ENCODE data around the gene ATP10B. TPM values are rescaled to one million over a fixed set of nuclear protein-coding genes. Genes with fewer than 3 reads are reported as not detected.

Gene ATP10B
- total RNA-seq, 4 donors from 2014 or later: 17.9 to 29.6 (median 23.5) TPM

DNA sequence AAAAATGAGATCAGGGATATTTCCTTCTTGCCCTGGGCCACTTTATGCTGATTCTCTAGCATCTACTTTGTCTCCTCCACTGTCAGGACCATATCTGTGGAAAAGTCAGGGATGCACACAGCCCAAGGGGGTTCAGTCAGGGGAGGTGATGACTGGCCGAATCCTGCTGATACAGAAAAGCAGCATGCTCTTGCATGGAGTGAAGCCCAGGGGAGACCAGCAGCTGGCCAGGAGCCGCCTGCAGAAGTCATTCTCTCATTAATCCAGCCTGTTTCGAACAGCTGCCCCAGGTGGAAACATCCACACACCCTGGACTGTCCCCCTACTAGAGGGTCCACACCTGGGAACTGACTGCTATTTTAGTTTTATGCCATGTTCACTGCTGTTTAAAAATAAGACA, 177.1 kb downstream of the ATP10B start:
- no peak for DNase-seq (ENCODE audit: low spot score in 2 of 2)
- intact Hi-C loops (cut with DNase I; ENCODE audit: low total_unique reads): no loop called here
- 67 to 81% methylated on average over 3 of the region's 3 CpGs for WGBS, 2 donors
- H3K4me3 ChIP-seq (ENCODE audit: low read depth, poor library complexity, severe bottlenecking): no peak overlapping the region
- TF ChIP-seq, protein P1, sequence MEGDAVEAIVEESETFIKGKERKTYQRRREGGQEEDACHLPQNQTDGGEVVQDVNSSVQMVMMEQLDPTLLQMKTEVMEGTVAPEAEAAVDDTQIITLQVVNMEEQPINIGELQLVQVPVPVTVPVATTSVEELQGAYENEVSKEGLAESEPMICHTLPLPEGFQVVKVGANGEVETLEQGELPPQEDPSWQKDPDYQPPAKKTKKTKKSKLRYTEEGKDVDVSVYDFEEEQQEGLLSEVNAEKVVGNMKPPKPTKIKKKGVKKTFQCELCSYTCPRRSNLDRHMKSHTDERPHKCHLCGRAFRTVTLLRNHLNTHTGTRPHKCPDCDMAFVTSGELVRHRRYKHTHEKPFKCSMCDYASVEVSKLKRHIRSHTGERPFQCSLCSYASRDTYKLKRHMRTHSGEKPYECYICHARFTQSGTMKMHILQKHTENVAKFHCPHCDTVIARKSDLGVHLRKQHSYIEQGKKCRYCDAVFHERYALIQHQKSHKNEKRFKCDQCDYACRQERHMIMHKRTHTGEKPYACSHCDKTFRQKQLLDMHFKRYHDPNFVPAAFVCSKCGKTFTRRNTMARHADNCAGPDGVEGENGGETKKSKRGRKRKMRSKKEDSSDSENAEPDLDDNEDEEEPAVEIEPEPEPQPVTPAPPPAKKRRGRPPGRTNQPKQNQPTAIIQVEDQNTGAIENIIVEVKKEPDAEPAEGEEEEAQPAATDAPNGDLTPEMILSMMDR (IDR thresholded peaks at IDR 0.05): no peak
- TF ChIP-seq POLR2A (IDR thresholded peaks at IDR 0.05): no peak

DNA sequence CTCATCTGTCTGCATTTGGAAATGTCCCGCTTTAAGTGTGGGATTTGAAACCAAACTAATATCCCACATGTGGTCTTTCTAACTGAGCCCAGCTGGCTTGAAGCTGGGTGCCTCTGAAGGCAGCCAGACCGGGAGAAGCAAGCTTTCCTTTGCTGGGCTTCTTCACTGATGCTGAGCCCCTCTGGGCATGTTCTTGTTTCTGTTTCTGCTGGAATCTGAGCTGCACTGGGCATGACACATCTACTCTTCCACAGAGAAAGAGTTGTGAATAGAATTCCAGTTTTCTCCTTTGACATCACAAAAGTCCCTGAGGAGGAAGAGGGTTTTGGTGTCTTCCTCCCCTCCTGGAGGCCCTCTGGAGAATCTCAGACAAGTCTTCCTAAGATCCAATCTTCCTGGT, 179.5 kb downstream of the ATP10B start:
- WGBS, 2 donors: 15 to 38% methylated on average over 2 of the region's 2 CpGs
- TF ChIP-seq POLR2A (IDR thresholded peaks at IDR 0.05): no peak
- TF ChIP-seq, protein P1 (IDR thresholded peaks at IDR 0.05): no peak
- no peak overlapping the region for H3K4me3 ChIP-seq (ENCODE audit: low read depth, poor library complexity, severe bottlenecking)
- intact Hi-C loops (cut with DNase I; ENCODE audit: low total_unique reads): no loop called here
- DNase-seq (ENCODE audit: low spot score in 2 of 2): no peak

DNA sequence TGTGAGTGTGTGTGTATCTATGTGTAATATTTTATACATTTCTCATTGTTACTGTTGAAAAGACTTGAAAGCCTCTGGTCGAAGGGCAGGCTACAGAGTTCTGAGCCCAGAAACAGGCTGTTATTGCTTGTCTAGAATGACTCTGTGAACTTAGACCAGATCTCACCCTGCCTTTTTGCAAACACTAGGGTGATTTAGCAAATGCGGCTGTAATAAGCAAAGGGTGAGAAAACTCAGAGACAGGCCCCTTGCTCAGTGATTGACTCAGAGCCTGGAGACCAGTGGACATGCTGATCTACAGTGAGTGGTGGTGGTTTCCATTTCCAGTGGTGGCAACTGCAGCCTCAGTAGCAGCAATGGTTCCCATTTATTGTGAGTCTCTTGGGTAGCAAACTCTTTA, 183.7 kb downstream of the ATP10B start:
- WGBS, 2 donors: 89 to 97% methylated on average over 2 of the region's 2 CpGs
- intact Hi-C loops (cut with DNase I; ENCODE audit: low total_unique reads): no loop called here

DNA sequence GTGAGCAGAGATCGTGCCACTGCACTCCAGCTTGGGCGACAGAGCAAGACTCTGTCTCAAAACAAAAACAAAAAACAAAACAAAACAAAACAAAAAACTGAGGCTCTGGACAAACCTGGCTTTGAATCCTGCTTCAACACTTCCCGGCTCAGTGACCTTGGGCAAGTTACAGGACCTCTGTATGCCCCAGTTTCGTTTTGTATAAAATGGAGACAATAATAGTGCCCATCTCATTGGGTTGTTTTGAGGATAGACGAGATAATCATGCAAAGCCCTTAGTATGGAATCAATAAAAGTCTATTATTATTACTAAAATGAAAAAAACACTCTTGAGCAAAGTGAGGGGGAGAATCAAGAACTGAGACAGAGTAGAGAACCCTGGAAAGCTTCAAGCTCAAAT, 184.9 kb downstream of the ATP10B start:
- TF ChIP-seq, protein P1 (IDR thresholded peaks at IDR 0.05): no peak
- no peak for TF ChIP-seq POLR2A (IDR thresholded peaks at IDR 0.05)
- no peak for DNase-seq (ENCODE audit: low spot score in 2 of 2)
- H3K4me3 ChIP-seq (ENCODE audit: low read depth, poor library complexity, severe bottlenecking): no peak overlapping the region
- intact Hi-C loops (cut with DNase I; ENCODE audit: low total_unique reads): no loop called here
- WGBS, 2 donors: 72 to 76% methylated on average over 5 of the region's 5 CpGs

More for the DNA sequence above, 183.7 kb downstream of the ATP10B start:
- no peak overlapping the region for H3K4me3 ChIP-seq (ENCODE audit: low read depth, poor library complexity, severe bottlenecking)
- no peak for TF ChIP-seq POLR2A (IDR thresholded peaks at IDR 0.05)
- TF ChIP-seq, protein P1 (IDR thresholded peaks at IDR 0.05): no peak
- DNase-seq (ENCODE audit: low spot score in 2 of 2): no peak

DNA sequence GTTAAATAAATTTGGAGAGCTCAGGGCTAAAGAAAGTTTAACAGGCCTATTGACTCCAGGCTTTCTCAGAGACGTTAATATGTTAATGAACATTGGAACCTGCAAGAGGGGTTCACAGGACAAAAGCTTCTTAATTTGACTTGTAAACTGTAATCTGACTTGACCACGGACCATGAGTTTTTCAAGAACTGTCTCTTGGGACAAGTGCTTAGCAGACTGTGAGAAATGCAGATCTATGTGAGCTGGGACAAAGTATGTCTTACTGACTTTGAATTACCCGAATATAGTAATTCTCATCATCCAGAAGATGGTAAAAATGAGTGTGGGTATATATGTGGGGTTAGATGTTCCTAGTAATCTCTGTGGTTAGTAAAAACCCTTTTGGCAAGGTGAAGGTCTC, 186.6 kb downstream of the ATP10B start:
- DNase-seq (ENCODE audit: low spot score in 2 of 2): no peak
- TF ChIP-seq, protein P1 (IDR thresholded peaks at IDR 0.05): no peak
- TF ChIP-seq POLR2A (IDR thresholded peaks at IDR 0.05): no peak
- H3K4me3 ChIP-seq (ENCODE audit: low read depth, poor library complexity, severe bottlenecking): no peak overlapping the region
- 65 to 76% methylated on average over 3 of the region's 3 CpGs for WGBS, 2 donors
- intact Hi-C loops (cut with DNase I; ENCODE audit: low total_unique reads): no loop called here

DNA sequence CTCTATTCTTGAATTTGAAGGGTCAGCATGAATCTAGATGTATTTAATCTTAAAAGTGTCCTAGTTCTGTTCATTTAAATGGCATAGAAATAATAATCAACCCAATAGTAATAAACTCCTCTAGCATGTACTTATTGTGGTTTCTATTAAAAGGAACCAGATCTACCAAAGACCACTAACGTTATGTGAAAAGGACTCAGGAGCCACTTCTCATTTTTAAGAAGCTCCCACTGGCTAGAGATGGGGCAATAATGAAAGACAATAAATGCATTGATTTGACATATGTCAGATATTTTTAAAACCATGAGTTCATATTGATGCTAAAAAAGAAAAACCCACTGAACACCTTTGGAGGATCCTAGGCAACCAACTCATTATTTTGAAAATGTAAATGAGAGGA, 191.9 kb downstream of the ATP10B start:
- intact Hi-C loops (cut with DNase I; ENCODE audit: low total_unique reads): no loop called here
- no peak for DNase-seq (ENCODE audit: low spot score in 2 of 2)
- H3K4me3 ChIP-seq (ENCODE audit: low read depth, poor library complexity, severe bottlenecking): no peak overlapping the region
- WGBS, 2 donors: 79 to 80% methylated on average over 1 of the region's 1 CpG
- TF ChIP-seq POLR2A (IDR thresholded peaks at IDR 0.05): no peak
- TF ChIP-seq, protein P1 (IDR thresholded peaks at IDR 0.05): no peak
